ENCODE data around the gene ELN. TPM values are rescaled to one million over a fixed set of nuclear protein-coding genes. Genes with fewer than 3 reads are reported as not detected.

ELN gene
- total RNA-seq, 4 donors from 2014 or later: 11.5 to 210 (median 27.9) TPM

DNA sequence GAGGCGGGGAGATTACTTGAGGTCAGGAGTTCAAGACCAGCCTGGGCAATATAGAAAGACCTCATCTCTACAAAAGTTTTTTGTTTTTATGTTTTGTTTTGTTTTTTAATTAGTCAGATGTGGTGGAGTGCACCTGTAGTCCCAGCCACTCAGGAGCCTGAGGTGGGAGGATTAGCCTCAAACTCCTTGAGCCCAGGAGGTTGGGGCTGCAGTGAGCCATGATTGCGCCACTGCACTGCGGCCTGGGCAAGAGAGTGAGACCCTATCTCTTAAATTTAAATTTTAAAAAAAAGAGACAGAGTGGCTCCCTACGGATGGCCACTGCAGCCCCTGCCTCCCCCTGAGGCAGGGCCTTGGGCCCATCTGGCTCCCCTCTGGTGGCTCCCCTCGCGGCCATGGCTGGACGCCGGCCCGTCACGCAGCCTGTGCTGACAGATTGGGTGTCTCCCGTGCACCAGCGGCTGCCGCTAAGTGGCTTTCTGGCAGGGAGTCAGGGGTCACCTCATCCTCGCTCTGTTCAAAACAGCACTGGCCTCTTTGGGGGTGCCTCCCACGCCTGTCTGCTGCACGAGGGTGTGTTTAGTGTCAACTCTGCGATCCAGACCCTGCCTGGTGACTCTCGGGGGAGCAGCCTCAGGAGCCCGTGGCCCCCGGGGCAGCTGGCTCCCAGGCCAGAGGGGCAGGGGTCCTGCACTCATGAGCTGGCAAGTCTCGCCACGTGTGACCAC, 44.4 kb upstream of the ELN start:
- peaks cover 0 to 19% (median 2%) of the 10 kb centered on the region in 4 donors for H3K4me1 ChIP-seq
- TF ChIP-seq POLR2A (IDR thresholded peaks at IDR 0.05): no peak
- no peak for TF ChIP-seq CTCF (IDR thresholded peaks at IDR 0.05)
- H3K27me3 ChIP-seq: no peaks in the 10 kb centered on the region
- H3K4me3 ChIP-seq: no peak overlapping the region
- no peak overlapping the region for H3K27ac ChIP-seq
- H3K9me3 ChIP-seq: no peaks in the 10 kb centered on the region
- no peaks in the 10 kb centered on the region for H3K36me3 ChIP-seq
- no peak for DNase-seq

DNA sequence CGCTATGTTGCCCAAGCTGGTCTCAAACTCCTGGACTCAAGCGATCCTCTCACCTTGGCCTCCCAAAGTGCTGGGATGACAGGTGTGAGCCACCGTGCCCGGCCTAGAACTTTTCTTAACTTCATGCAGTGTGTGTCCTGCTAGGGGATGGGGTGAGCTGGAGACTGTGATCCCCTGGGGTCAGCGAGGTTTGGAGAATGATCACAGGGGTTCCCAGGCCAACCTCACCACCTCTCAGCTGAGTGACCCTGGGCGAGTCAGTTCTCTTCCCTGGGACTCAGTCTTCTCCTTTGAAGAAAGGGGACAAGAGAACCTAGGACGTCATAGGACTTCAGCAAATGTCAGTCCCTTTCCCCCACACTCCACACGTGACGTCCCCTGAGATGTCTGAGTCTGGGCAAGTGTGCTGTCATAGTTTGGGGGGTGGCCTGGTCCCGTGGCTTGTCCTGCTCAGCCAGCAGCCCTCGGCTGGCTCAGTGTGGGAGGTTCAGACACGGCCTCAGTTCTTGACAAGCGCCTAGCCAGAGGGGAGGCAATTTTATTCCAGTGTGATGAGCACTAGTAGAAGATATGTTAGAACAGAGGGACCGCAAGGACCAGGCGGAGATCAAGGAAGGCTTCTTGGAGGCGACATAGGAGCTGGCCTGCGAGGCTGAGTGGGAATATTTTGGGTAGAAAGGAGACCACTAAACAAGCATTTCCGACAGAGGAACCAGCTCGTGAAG, 43.3 kb upstream of the ELN start:
- no peaks in the 10 kb centered on the region for H3K27me3 ChIP-seq
- no peak overlapping the region for H3K27ac ChIP-seq
- H3K9me3 ChIP-seq: no peaks in the 10 kb centered on the region
- no peak overlapping the region for H3K4me3 ChIP-seq
- TF ChIP-seq CTCF (IDR thresholded peaks at IDR 0.05) (no peak), POLR2A (IDR thresholded peaks at IDR 0.05) (no peak)
- DNase-seq: no peak
- H3K4me1 ChIP-seq: peaks cover 0 to 10% (median 0%) of the 10 kb centered on the region in 4 donors
- H3K36me3 ChIP-seq: no peaks in the 10 kb centered on the region

DNA sequence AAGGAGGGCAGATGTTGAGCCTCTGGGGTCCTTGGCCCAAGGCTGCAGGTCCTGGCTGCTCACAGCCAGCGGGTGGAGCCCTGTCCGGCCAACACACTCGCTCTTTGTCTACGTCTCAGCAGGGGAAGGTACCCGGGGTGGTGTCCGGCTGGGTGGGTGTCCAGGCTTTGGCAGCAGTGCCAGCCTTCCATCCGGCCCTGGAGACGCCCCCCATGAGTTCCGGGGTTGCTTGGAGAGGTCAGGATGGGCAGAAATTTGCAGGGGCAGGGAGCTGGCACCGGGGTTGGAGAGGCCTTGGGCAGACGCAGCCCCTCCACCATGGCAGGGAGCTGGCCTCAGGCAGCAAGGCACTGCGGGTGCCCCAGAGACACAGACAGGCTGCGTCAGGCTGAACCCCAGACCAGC, 42.2 kb upstream of the ELN start:
- H3K36me3 ChIP-seq: no peaks in the 10 kb centered on the region
- H3K4me3 ChIP-seq: no peak overlapping the region
- H3K27ac ChIP-seq: peak overlapping the region in 2 of 4 donors; percentile 39 to 52
- DNase-seq: no peak
- TF ChIP-seq POLR2A (IDR thresholded peaks at IDR 0.05) (no peak), CTCF (IDR thresholded peaks at IDR 0.05) (no peak)
- H3K9me3 ChIP-seq: no peaks in the 10 kb centered on the region
- H3K4me1 ChIP-seq: peaks cover 0 to 10% (median 0%) of the 10 kb centered on the region in 4 donors
- H3K27me3 ChIP-seq: no peaks in the 10 kb centered on the region

- H3K27ac ChIP-seq: peak overlapping the region in 2 of 4 donors; percentile 39 to 52
- no peaks in the 10 kb centered on the region for H3K36me3 ChIP-seq
- no peaks in the 10 kb centered on the region for H3K27me3 ChIP-seq
- peak in 1 of 3 donors; percentile 54 for DNase-seq
- TF ChIP-seq CTCF (IDR thresholded peaks at IDR 0.05): no peak
- no peak for TF ChIP-seq POLR2A (IDR thresholded peaks at IDR 0.05)
- peaks cover 0 to 10% (median 0%) of the 10 kb centered on the region in 4 donors for H3K4me1 ChIP-seq
- no peaks in the 10 kb centered on the region for H3K9me3 ChIP-seq
- no peak overlapping the region for H3K4me3 ChIP-seq
Observed at GRCh38 chr7:73986158-73986631, 41.8 kb upstream of the ELN start.

GRCh38 chr7:73987298-73987697, 40.7 kb upstream of the ELN start:
- H3K4me3 ChIP-seq: no peak overlapping the region
- H3K27ac ChIP-seq: no peak overlapping the region
- no peaks in the 10 kb centered on the region for H3K36me3 ChIP-seq
- H3K27me3 ChIP-seq: no peaks in the 10 kb centered on the region
- no peak for DNase-seq
- TF ChIP-seq CTCF (IDR thresholded peaks at IDR 0.05) (no peak), POLR2A (IDR thresholded peaks at IDR 0.05) (no peak)
- no peaks in the 10 kb centered on the region for H3K9me3 ChIP-seq
- peaks cover 0 to 12% (median 0%) of the 10 kb centered on the region in 4 donors for H3K4me1 ChIP-seq
